ENCODE results near the gene RAD51B. TPM values are rescaled to one million over a fixed set of nuclear protein-coding genes. Genes with fewer than 3 reads are reported as not detected.

Gene RAD51B
- total RNA-seq, 4 donors from 2014 or later: 5.0 to 31.8 (median 20.6) TPM

- H3K4me1 ChIP-seq: peaks cover 0 to 63% (median 25%) of the 10 kb centered on the region in 4 donors
- in situ Hi-C loops (cut with MboI; ENCODE audit: low pct_ligation_motif_present in 1 of 4, low pct_unique_long_range_greater_than_20kb in 1 of 4, low sequenced_read_pairs in 3 of 4): no loop called here
Observed at GRCh38 chr14:68390741-68391140, 571.2 kb downstream of the RAD51B start.

GRCh38 chr14:68391311-68392014, 571.9 kb downstream of the RAD51B start:
- in situ Hi-C loops (cut with MboI; ENCODE audit: low pct_ligation_motif_present in 1 of 4, low pct_unique_long_range_greater_than_20kb in 1 of 4, low sequenced_read_pairs in 3 of 4): no loop called here
- WGBS, 2 donors (ENCODE audit: low coverage in 1 of 2): 59 to 87% methylated on average over 4 of the region's 4 CpGs
- Histone ChIP-seq H3K27me3 (no peaks in the 10 kb centered on the region), H3K36me3 (no peaks in the 10 kb centered on the region), H3K4me1 (peaks cover 0 to 63% (median 24%) of the 10 kb centered on the region in 4 donors), H3K9me3 (no peaks in the 10 kb centered on the region), H3K27ac (peak overlapping the region; percentile 60 to 78 (median 74)), H3K4me3 (no peak overlapping the region)
- TF ChIP-seq CTCF (IDR thresholded peaks at IDR 0.05): no peak
- TF ChIP-seq POLR2A (IDR thresholded peaks at IDR 0.05): no peak
- intact Hi-C loops (cut with DNase I; ENCODE audit: low total_unique reads): loop anchor here (10.0 kb wide), 1 partner anchor 403 kb away; the partner anchor contains the start of gene ZFP36L1
- DNase-seq: no peak

More at GRCh38 chr14:68390741-68391140, 571.2 kb downstream of the RAD51B start:
- intact Hi-C loops (cut with DNase I; ENCODE audit: low total_unique reads): loop anchor here (10.0 kb wide), 1 partner anchor 404 kb away; the partner anchor contains the start of gene ZFP36L1
- TF ChIP-seq CTCF (IDR thresholded peaks at IDR 0.05) (no peak), POLR2A (IDR thresholded peaks at IDR 0.05) (no peak), EP300 (IDR thresholded peaks at IDR 0.05; ENCODE audit: low read depth) (no peak), POLR2AphosphoS5 (IDR thresholded peaks at IDR 0.05) (no peak)
- 88 to 89% methylated on average over 1 to 2 of the region's 2 CpGs for WGBS, 2 donors (ENCODE audit: low coverage in 1 of 2)
- Histone ChIP-seq H3K36me3 (no peaks in the 10 kb centered on the region), H3K27me3 (no peaks in the 10 kb centered on the region), H3K9me3 (no peaks in the 10 kb centered on the region), H3K4me3 (no peak overlapping the region), H3K27ac (peak overlapping the region; percentile 60 to 78 (median 74))
- no peak for DNase-seq

GRCh38 chr14:68392393-68393141, 573.0 kb downstream of the RAD51B start:
- Histone ChIP-seq H3K4me3 (no peak overlapping the region), H3K36me3 (no peaks in the 10 kb centered on the region), H3K27ac (peak overlapping the region; percentile 60 to 78 (median 74)), H3K9me3 (no peaks in the 10 kb centered on the region), H3K4me1 (peaks cover under 1 to 62% (median 20%) of the 10 kb centered on the region in 4 donors), H3K27me3 (no peaks in the 10 kb centered on the region)
- peak; percentile 15 to 48 (median 25) for TF ChIP-seq POLR2AphosphoS5 (IDR thresholded peaks at IDR 0.05)
- TF ChIP-seq EP300 (IDR thresholded peaks at IDR 0.05; ENCODE audit: low read depth): no peak
- peak; percentile 51 for DNase-seq
- intact Hi-C loops (cut with DNase I; ENCODE audit: low total_unique reads) (loop anchor here (10.0 kb wide), 1 partner anchor 402 kb away; the partner anchor contains the start of gene ZFP36L1), in situ Hi-C loops (cut with MboI; ENCODE audit: low pct_ligation_motif_present in 1 of 4, low pct_unique_long_range_greater_than_20kb in 1 of 4, low sequenced_read_pairs in 3 of 4) (no loop called here)
- WGBS, 2 donors (ENCODE audit: low coverage in 1 of 2): 56 to 60% methylated on average over 1 to 7 of the region's 7 CpGs

- H3K27ac ChIP-seq: peak overlapping the region; percentile 60 to 78 (median 74)
- intact Hi-C loops (cut with DNase I; ENCODE audit: low total_unique reads) (loop anchor here (10.0 kb wide), 1 partner anchor 402 kb away; the partner anchor contains the start of gene ZFP36L1), in situ Hi-C loops (cut with MboI; ENCODE audit: low pct_ligation_motif_present in 1 of 4, low pct_unique_long_range_greater_than_20kb in 1 of 4, low sequenced_read_pairs in 3 of 4) (no loop called here)
- H3K27me3 ChIP-seq: no peaks in the 10 kb centered on the region
- H3K4me3 ChIP-seq: no peak overlapping the region
- H3K4me1 ChIP-seq: peaks cover 8 to 67% (median 26%) of the 10 kb centered on the region in 4 donors
- DNase-seq: no peak
- no peaks in the 10 kb centered on the region for H3K9me3 ChIP-seq
- 87 to 94% methylated on average over 3 to 7 of the region's 7 CpGs for WGBS, 2 donors (ENCODE audit: low coverage in 1 of 2)
- TF ChIP-seq EP300 (IDR thresholded peaks at IDR 0.05; ENCODE audit: low read depth) (no peak), CTCF (IDR thresholded peaks at IDR 0.05) (no peak)
- H3K36me3 ChIP-seq: no peaks in the 10 kb centered on the region
Observed at GRCh38 chr14:68393259-68393658, 573.7 kb downstream of the RAD51B start.
